OCI-LY7 (cell line): ENCODE data around the gene ADD2. TPM values are rescaled to one million over a fixed set of nuclear protein-coding genes. Genes with fewer than 3 reads are reported as not detected.

ENCODE experiments used
- BruUV-seq: library from RNA; stranded (reverse); fragments of 400-500 nt; replicated peaks from 2 replicates; lab custom pipeline; 2021; lab: Mats Ljungman, UMichigan
- CTCF ChIA-PET: fragments of 300-600 bp; sonication (Branson Sonifier 250); formaldehyde crosslinking; loops from one replicate; lab custom pipeline; 2022; ENCODE audit warnings: antibody characterized with exemption; ENCODE audit not compliant: unreplicated experiment; lab: Charles Lee
- POLR2A ChIA-PET: fragments of 300-600 bp; sonication (Branson Sonifier 250); formaldehyde crosslinking; loops from one replicate; lab custom pipeline; 2022; ENCODE audit warnings: antibody characterized with exemption; lab: Charles Lee
- DNase-seq: peaks from one replicate; pipeline ENCODE4 v3.0.0-alpha.2; 2015; ENCODE audit warnings: low spot score
- H2AFZ ChIP-seq: fragments of 200-600 bp; sonication (generic), shearing (Covaris generic); 2 replicates; pipeline ENCODE4 v1.6.1; 2014; ENCODE audit warnings: mild to moderate bottlenecking, antibody characterized with exemption, low read length, moderate library complexity
- H3K27ac ChIP-seq: fragments of 200-600 bp; sonication (generic); 2 replicates; pipeline ENCODE4 v1.5.1; 2014; ENCODE audit warnings: mixed run types, low read depth, mild to moderate bottlenecking, moderate library complexity, low read length, inconsistent platforms; ENCODE audit not compliant: poor library complexity, severe bottlenecking
- H3K36me3 ChIP-seq: fragments of 200-600 bp; sonication (generic); 2 replicates; pipeline ENCODE4 v1.6.1; 2014; ENCODE audit warnings: mild to moderate bottlenecking, antibody characterized with exemption, low read length, moderate library complexity, mixed read lengths; ENCODE audit not compliant: insufficient read depth
- H3K4me1 ChIP-seq: fragments of 200-600 bp; sonication (generic); 2 replicates; pipeline ENCODE4 v1.5.1; 2014; ENCODE audit warnings: mild to moderate bottlenecking, low read length; ENCODE audit not compliant: insufficient read depth, poor library complexity, severe bottlenecking
- H3K4me2 ChIP-seq: fragments of 200-600 bp; sonication (generic); 2 replicates; pipeline ENCODE4 v1.6.1; 2014; ENCODE audit warnings: mild to moderate bottlenecking, low read length
- H3K4me3 ChIP-seq: fragments of 200-600 bp; sonication (generic); 2 replicates; pipeline ENCODE4 v1.5.1; 2014; ENCODE audit warnings: mild to moderate bottlenecking, low read depth, low read length; ENCODE audit not compliant: poor library complexity, severe bottlenecking
- H3K79me2 ChIP-seq: fragments of 200-600 bp; sonication (generic); 2 replicates; pipeline ENCODE4 v1.6.1; 2016; ENCODE audit warnings: low read depth, mild to moderate bottlenecking, low read length, moderate library complexity, mixed read lengths; ENCODE audit not compliant: insufficient read depth
- H3K9me2 ChIP-seq: fragments of 200-600 bp; sonication (generic); 2 replicates; pipeline ENCODE4 v1.6.1; 2016; ENCODE audit warnings: mild to moderate bottlenecking, low read length, mixed read lengths; ENCODE audit not compliant: insufficient read depth
- H3K9me3 ChIP-seq: fragments of 200-600 bp; sonication (generic); 2 replicates; pipeline ENCODE4 v1.6.1; 2014; ENCODE audit warnings: mild to moderate bottlenecking, mixed run types, low read length, mixed read lengths
- H4K20me1 ChIP-seq: fragments of 200-600 bp; sonication (generic); 2 replicates; pipeline ENCODE4 v1.6.1; 2014; ENCODE audit warnings: mild to moderate bottlenecking, antibody characterized with exemption, low read length, moderate library complexity, mixed read lengths; ENCODE audit not compliant: insufficient read depth
- EZH2phosphoT487 ChIP-seq: fragments of 200-600 bp; sonication (generic); IDR thresholded peaks from 2 replicates; pipeline ENCODE4 v1.6.1; 2018; ENCODE audit warnings: low read depth, borderline replicate concordance, mild to moderate bottlenecking, mixed run types, antibody characterized with exemption, low read length, moderate library complexity, mixed read lengths
- intact Hi-C: fragments of 100-400 bp; cut with micrococcal nuclease; formaldehyde crosslinking; loops from one replicate; pipeline ENCODE4 v1.10.0; 2022; ENCODE audit not compliant: unreplicated experiment
- total RNA-seq, 2 experiments: library from RNA; depleted of rRNA in 1 of 2; stranded (reverse); fragments of >200 nt in 1 of 2; shearing (Covaris generic) in 1 of 2; gene quantifications; 2 replicates each; pipeline ENCODE4 v1.2.3, GENCODE V29; 2014 to 2022
- TF ChIP-seq, protein P1 (sequence below): fragments of 200-600 bp; sonication (generic); conservative IDR thresholded peaks from 2 replicates; pipeline ENCODE4 v1.5.1; 2014; ENCODE audit warnings: mild to moderate bottlenecking, antibody characterized with exemption, low read length, moderate library complexity, mixed read lengths

Gene ADD2
- total RNA-seq, 2 experiments from 2014 or later: not detected

- Histone ChIP-seq H3K36me3 (no peaks in the 10 kb centered on the region), H3K79me2 (no peaks in the 10 kb centered on the region), H3K4me1 (no peaks in the 10 kb centered on the region), H3K4me2 (no peak overlapping the region), H3K4me3 (no peak overlapping the region), H3K27ac (no peak overlapping the region), H4K20me1 (no peaks in the 10 kb centered on the region), H3K9me2 (no peaks in the 10 kb centered on the region), H2AFZ (no peak overlapping the region), H3K9me3 (no peaks in the 10 kb centered on the region)
- BruUV-seq: no TSS peak
- intact Hi-C loops: no loop called here
- POLR2A ChIA-PET: interaction anchor here (0.5 kb wide), 1 partner anchor 102 kb away, joined by 5 read pairs; no protein-coding TSS in a partner anchor
- no peak for DNase-seq
- CTCF ChIA-PET: no interaction called here
- TF ChIP-seq, protein P1, sequence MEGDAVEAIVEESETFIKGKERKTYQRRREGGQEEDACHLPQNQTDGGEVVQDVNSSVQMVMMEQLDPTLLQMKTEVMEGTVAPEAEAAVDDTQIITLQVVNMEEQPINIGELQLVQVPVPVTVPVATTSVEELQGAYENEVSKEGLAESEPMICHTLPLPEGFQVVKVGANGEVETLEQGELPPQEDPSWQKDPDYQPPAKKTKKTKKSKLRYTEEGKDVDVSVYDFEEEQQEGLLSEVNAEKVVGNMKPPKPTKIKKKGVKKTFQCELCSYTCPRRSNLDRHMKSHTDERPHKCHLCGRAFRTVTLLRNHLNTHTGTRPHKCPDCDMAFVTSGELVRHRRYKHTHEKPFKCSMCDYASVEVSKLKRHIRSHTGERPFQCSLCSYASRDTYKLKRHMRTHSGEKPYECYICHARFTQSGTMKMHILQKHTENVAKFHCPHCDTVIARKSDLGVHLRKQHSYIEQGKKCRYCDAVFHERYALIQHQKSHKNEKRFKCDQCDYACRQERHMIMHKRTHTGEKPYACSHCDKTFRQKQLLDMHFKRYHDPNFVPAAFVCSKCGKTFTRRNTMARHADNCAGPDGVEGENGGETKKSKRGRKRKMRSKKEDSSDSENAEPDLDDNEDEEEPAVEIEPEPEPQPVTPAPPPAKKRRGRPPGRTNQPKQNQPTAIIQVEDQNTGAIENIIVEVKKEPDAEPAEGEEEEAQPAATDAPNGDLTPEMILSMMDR: no peak
- TF ChIP-seq EZH2phosphoT487: no peak
These were observed 59.4 kb downstream of the ADD2 start for GRCh38 chr2:70708376-70709199.

GRCh38 chr2:70707706-70708105 lies 60.3 kb downstream of the ADD2 start:
- no peaks in the 10 kb centered on the region for H3K79me2 ChIP-seq

More at GRCh38 chr2:70707706-70708105, 60.3 kb downstream of the ADD2 start:
- no TSS peak for BruUV-seq
- Histone ChIP-seq H3K4me2 (no peak overlapping the region), H3K9me3 (no peaks in the 10 kb centered on the region), H4K20me1 (no peaks in the 10 kb centered on the region), H3K36me3 (no peaks in the 10 kb centered on the region), H3K9me2 (no peaks in the 10 kb centered on the region), H3K4me3 (no peak overlapping the region), H3K4me1 (no peaks in the 10 kb centered on the region), H2AFZ (no peak overlapping the region), H3K27ac (no peak overlapping the region)
- intact Hi-C loops: no loop called here
- POLR2A ChIA-PET: no interaction called here
- no peak for DNase-seq
- CTCF ChIA-PET: no interaction called here
- TF ChIP-seq EZH2phosphoT487: no peak
- TF ChIP-seq, protein P1: no peak
